Amygdala (tissue), 56 donors: ENCODE measurements around the gene CIBAR2.
"Not testable (repeated sequence)": the region's sequence is repeated elsewhere in the genome, so short reads cannot be mapped to it uniquely, and the experiment has no call there.

Source experiments
- DNase-seq, 56 donors: peaks; one replicate each; lab custom pipeline; 2025; lab: John Stamatoyannopoulos, UW

CIBAR2 gene

DNA sequence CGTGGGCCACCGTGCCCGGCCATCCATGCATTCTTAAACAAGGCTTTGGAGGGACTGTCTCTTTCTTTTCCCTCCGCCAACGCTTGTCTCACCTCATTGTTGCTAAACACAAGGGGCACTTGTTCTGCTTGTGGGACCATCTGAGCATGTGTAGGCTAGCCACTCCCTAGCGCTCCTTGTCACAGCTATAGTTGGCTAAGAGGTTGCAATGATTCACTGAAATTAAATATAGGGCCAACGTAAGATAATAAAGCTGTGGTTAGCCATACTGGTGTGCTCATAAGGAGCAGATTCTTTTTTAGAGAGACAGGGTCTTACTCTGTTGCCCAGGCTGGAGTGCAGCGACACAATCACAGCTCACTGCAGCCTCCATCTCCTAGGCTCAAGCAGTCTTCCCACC lies 43.5 kb downstream of the CIBAR2 start:
- DNase-seq = no peak

DNA sequence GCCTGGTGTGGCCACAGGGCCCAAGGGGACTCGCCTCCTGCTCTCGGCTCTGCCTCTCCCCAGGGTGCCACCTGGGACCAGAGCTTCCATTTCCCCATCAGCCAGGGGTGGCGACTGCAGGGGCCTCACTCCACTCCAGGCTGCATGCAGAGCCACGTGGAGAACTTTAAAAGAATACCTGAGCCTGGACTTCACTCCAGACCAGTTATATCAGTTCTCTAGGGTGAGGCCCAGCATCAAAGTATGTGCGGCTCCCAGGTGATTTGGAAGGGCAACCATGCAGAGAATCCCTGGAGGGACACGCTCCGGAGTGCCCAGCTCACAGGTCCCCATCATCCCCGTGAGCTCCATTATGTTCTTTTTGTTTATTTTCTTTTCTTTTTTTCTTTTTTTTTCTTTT lies 44.8 kb downstream of the CIBAR2 start:
- no peak for DNase-seq

DNA sequence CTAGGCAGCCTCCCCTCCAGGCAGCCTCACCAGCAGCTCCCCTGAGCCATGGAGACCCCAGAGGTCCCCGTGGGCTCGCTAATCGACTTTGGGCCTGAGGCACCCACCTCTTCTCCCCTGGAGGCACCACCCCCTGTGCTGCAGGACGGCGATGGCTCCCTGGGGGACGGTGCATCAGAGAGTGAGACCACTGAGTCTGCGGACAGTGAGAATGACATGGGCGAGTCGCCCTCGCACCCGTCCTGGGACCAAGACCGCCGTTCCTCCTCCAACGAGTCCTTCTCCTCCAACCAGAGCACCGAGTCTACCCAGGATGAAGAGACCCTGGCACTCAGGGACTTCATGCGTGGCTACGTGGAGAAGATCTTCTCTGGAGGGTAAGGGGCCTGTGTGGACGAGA lies 45.2 kb downstream of the CIBAR2 start:
- DNase-seq = no peak

DNA sequence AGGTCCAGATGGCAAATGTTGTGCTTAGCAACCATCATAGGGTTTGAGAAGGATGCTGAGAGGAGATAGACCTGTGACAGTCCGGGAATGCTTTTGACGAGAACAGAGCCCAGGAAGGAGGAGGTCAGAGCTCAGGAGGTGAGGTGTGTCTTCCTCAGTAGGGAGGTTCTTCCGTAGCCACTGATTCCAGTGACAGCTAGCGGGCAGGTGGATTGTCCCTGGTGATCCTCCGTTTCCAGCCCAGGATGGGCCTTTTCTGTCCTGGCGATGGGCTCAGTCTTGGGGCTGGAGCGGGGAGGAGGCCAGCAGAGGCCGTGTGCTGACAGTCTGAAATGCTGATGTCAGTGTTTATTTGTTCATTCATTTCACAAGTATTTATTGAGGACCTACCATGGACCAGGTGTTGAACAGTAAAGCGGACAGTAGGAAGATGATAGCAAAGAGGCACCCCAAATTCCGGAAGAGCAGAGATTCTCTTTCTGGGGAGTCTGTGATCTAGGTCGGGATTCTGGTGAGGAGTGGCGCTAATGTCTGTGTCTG lies 45.9 kb downstream of the CIBAR2 start:
- DNase-seq = no peak

DNA sequence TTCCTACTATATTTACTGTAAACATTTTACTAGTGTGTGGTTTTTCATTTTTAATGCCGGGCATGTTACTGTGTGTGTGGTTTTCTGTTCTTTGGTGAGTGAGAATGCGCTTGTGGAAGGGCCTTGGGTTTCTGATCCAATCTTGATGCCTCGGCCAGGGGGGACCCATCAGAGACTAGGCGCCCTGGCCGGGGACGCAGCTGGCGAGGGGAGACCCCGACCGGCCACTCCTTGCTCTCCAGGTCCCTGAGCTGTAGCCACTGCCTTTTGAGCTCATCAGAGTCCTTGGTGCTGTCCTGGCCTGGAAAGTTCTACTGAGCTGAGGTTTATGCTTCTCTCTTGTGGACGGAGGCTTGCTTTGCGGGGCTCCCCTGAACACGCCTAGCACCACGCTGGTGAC lies 47.2 kb downstream of the CIBAR2 start:
- DNase-seq = no peak

DNA sequence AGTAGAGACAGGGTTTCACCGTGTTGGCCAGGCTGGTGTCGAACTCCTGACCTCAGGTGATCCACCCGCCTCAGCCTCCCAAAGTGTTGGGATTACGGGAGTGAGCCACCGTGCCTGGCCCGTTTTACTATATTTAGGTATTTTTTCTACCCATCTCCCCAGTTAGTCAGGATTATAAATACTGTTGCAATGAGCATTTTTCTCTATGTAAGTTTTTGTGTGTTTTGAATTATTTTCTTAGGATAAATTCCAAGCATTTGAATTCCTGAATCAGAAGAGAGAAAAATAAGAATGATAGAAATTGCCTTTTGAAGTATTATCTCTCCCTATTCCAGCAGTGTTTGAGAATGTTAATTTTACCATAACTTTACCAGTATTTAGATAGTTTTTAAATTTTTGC lies 48.1 kb downstream of the CIBAR2 start:
- no peak for DNase-seq

DNA sequence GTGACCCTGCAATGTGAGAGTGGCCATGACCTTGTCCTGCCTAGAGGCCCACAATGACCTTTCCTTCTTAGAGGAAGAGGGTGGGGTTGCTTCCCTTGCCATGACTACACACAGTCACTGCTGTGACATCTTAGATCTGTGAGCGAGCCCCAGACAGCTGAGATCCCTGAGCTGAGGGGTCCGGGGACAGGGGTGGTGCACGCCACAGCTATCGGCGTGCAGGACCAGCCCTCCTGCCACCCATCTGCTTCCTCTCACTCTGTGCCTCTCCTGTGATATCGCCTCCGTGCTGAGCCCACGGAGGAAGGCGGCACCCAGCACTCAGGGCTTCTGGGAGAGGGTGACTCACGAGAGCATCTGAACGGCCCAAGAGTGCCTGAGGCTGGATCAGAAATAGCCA lies 49.4 kb downstream of the CIBAR2 start:
- peak in 5 of 56 donors; percentile 12 to 31 (median 19) for DNase-seq

DNA sequence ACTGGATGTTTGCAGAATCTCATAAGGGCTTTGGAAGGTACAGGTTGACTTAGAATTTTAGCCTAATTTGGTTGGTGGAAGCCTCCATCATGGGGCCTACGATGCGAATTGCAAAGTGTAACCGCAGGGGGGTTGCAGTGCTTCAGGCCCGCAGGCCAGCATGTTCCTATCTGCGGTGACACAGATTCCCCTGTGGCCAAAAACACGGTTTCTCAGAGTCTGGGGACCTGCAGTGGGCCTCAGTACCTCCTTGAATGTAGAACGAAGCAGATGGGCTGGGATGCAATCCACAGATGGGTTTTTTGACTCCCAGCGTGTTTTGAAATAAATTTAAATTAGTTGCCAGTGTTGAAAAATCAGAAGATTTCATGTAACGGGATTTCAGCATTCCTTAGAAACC lies 49.9 kb downstream of the CIBAR2 start:
- DNase-seq = no peak

DNA sequence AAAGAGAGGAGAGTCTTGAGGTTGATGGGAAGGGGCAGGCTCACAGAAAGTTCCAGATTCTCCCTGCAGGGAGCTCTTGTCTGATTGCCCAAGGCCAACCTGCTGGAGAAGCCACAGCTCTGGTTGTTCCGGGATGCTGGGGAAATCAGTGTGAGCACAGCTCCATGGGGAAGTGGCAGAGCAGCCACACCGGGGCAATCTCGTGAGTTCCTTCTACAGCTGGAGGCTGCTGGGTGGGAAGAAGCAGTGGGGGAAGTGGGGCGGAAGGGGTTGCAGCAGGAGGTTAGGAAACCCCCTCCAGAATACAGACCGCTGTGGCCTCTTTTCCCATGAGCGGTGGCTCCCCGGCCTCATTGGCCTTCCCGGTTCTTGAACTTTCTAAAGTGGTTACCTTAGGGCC lies 50.7 kb downstream of the CIBAR2 start:
- DNase-seq = peak in 10 of 56 donors; percentile 13 to 46 (median 26)

DNA sequence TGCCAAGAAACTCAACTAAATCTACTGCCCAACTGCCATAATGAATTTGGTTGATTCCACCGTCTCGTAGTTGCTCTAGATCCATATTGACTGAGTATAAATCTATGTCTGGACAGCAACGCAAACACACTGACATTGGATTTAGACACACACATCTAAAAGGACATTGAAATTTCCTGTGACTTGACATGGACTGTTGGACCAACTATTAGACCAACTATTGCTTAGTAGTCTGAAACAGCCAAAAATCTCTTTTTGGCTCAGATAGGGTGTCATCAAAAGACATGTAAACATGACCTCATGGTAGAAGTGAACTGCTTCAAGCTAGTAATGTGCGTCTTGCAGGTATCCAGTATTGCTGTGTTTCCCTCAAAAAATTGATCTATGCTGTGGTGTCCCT lies 53.4 kb downstream of the CIBAR2 start:
- no peak for DNase-seq

DNA sequence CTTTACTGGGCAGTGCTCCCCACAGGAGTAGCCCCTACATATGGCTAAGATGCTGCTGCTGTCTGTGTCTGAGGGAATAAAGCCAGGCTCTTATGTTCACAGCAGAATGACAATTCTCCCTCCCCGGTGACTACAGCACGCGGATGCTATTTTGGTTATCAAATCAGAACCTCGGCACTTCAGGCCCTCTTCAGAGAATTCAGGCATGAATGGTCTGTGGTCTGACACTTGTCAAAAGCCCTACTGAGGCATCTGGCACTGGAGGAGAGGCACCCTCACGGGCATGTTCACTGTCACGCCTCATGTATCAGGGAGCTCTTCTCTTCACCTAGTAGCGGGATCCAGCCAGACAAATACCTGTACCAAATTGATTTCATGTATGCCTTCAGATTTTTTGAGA lies 54.3 kb downstream of the CIBAR2 start:
- DNase-seq = peak in 1 of 56 donors; percentile 17

DNA sequence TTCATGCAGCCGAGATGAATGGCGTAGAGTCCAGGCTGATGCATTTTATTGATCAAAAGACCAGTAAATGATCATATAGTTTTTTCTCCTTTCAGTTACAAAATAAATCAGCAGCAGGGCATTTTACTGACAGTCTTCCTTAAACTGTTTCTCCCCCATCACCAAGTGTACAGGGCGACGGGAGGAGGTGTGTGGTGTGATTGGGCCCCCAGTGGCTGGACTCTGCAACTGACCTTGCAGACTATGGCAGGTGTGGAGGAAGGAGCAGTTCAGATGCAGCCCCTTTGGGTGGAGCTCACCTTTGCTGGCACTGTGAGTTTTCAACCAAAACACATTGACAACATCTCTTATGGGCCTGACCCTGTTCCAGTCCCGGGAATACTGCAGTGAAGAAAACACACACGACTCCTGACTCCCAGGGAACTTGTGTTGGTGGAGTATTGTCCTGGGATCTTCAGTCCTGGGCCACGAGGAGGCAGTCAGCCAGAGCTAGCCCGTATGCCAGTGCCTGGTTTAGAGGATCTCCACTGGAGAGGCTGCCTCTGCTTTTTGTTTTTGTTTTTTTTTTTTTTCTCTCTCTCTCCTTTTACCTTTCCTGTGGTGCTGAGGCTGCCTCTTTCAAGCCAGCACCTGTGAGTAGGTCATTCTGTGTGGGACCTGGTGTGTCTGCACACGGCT lies 54.9 kb downstream of the CIBAR2 start:
- no peak for DNase-seq

DNA sequence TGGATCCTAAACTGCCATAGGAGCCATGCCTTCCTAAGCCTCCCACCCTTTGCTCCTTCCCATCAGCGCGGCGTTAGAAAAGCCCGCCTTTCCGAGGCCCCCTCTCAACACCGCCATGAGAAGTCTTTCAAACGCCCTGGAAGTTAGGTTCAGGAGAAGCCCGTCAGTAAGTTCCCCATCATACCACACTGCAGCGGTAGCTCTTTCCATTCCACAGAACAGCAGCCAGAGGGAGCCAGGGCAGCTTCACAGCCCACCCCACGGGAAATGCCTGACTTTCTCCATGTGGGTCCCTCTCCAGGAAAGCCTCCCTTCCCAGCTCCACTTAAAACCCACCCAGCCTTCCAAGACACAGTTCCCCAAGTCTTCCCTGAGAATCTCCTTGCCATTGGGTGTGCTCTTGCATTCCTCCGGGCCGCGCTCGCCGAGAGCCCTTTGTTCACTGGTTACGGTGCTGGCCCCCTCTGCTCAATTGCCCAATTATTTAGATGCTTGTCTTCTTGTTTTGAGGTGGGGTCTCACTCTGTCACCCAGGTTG lies 56.0 kb downstream of the CIBAR2 start:
- DNase-seq = peak in 7 of 56 donors; percentile 13 to 49 (median 30)

DNA sequence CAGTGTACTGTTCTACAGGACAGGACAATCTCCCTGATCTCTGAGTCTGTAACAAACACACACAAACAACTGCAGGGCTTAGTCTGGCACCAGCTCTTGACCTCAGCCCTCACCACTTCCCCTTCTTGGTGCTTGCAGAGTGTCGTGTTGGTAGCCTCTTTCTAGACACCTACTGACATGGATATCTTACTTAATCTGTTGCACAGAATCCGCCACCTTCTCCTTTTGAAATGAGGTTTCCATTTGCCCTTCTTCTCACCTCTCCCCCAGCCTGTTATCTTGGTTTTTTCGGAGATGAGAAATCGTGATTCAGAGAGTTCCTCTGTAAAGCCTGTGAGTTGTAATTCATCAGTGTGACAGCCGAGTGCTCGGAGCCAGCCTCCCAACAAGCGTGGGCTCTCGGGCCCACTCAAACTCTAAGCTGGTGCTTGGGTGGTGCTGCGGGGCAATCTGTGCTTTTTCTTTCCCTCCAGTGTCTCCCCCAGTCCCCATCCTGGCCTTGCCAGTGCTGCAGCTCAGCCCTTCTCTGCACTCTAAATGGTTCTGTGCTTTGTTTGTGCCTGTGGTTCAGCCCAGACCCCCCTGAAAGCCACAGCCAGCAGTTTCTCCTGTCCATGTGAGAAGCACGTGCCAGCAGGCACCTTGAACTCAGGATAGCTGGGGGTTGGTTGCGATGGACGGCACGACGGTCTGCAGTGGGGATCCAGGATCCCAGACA lies 56.6 kb downstream of the CIBAR2 start:
- DNase-seq = peak in 22 of 56 donors; percentile 11 to 80 (median 28)

DNA sequence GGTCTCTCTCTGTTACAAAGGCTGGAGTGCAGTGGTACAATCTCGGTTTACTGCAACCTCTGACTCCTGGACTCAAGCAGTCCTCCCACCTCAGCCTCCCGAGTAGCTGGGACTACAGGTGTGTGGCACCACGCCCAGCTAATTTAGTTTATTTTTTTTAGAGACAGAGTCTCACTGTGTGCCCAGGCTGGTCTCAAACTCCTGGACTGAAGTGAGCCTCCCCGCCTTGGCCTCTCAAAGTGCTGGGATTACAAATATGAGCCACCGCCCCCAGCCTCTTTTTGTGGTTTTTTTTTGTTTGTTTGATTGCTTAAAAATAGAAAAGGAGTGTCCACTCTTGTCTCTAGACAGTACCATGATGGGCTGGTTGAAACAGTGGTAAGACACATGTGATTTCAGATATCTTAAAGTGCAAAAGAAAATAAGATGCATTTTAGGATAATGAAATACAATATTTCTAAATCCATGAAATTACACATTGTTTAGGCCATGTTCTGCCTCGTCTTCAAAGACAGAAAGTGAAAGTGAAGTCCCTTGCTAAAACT lies 57.3 kb downstream of the CIBAR2 start:
- no peak for DNase-seq

DNA sequence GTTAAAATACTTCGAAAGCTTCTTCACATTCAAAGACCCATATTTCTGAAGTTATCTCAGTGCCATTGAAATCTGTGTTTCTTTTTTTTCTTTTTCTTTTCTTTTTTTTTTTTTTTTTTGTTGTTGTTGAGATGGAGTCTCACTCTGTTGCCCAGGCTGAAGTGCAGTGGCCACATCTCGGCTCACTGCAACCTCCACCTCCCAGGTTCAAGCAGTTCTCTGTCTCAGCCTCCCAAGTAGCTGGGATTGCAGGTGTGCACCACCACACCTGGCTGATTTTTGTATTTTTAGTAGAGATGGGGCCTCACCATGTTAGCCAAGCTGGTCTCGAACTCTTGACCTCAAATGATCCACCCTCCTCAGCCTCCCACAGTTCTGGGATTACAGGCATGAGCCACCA lies 58.0 kb downstream of the CIBAR2 start:
- DNase-seq = not testable (repeated sequence)

DNA sequence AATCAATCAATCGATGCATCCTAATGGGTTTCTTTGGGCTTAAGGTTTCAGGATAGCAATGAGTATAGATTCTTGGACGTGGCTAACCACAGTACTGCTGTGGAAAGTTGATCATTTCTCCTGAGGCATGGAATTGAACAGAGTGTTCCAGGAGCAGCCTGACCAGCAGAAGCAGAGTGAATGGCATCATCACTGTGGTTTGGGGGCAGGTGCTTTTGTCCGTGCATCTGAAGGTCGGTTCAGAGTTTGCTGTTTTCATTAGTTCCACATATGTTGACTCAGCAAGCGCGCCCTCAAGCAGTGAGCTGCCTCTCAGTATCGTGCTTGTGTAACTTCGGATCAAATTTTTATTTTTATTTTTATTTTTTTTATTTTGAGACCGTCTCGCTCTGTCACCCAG lies 59.7 kb downstream of the CIBAR2 start:
- DNase-seq = no peak

DNA sequence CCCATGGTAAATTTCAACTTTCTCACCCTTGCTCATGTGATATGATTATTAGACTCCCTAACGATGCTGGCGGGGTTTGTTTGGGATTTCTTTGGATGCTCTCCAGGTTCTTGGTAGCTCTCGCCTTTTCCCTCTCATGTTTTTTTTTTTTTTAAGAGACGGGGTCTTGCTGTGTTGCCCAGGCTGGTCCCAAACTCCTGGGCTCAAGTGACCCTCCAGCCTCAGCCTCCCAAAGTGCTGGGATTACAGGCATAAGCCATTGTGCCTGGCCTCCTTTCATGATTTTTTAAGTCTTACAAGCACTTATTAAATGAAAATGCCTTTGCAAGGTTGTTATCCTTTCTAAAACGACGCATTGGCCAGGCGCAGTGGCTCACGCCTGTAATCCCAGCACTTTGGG lies 60.6 kb downstream of the CIBAR2 start:
- no peak for DNase-seq

DNA sequence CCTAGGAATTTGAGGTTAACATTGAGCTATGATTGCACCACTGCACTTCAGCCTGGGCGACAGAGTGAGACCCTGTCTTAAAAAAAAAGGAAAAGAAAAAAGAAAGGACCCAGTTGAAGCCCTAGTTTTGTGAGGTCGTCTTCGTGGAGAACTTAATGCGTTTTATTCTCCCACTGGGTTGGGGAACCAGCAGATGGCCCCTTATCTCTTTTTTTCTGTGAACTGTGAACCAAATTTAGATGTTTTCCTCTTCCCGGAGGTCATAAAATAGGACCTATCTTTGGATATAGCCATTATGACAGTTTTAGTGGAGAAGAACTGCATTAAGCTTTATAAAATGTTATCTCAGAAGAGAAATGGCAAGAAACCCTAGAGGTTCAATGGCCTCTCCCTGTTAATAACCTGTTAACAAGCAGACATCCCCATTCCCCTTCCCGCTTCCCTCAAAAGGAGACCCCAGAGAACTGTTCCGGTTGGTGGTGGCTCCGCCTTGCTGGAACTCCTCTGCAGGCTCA lies 61.1 kb downstream of the CIBAR2 start:
- DNase-seq = no peak

DNA sequence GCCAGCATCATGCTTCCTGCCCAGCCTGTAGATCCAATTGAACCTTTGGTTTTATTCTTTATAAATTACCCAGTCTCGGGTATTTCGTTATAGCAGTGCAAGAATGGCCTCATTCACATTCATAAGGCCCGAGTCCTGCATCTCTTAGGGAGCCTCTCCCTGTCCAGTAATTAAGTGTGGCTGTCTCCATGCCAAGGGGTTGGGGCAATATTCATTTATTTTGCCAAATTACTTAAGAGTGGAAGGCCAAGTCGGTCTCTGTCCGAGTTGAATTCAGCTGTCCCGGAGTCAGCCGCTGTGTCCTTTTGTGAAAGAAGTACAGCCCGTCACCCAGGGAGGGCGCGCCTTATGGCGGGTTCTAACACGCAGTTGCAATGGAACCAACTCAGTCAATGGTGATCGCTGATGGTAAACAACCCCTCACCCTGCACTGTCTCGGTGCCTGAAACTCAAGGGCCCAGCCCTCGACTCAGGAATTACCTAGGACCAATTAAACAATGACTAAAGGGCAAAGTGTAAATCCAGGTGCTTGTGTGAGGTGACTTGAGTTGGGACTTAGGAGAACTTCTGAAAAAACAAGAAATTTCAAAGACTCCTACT lies 62.5 kb downstream of the CIBAR2 start:
- no peak for DNase-seq
